B cell (primary cell): Measurements from ENCODE around the gene EXOC3L1. TPM values are rescaled to one million over a fixed set of nuclear protein-coding genes. Genes with fewer than 3 reads are reported as not detected.

Source experiments
- ATAC-seq: fragments of 200-7000 bp; cut with Tn5 transposase; one replicate; pipeline ENCODE4 v1.10.0; 2021; ENCODE audit warnings: low read depth, mild to moderate bottlenecking, moderate number of reproducible peaks, moderate library complexity
- CTCF ChIA-PET: fragments of 350-600 bp; sonication (Branson Sonifier 250); formaldehyde crosslinking; loops from one replicate; lab custom pipeline; 2021; ENCODE audit warnings: antibody characterized with exemption, inconsistent platforms; lab: Charles Lee
- POLR2A ChIA-PET: fragments of 350-600 bp; sonication (Branson Sonifier 250); formaldehyde crosslinking; loops from one replicate; lab custom pipeline; 2021; ENCODE audit warnings: antibody characterized with exemption; lab: Charles Lee
- DNase-seq: peaks from one replicate; pipeline ENCODE4 v3.0.0; 2013
- H2AFZ ChIP-seq: 2 replicates; pipeline ENCODE4 v1.6.1; 2012; ENCODE audit warnings: mild to moderate bottlenecking, low read depth, low read length; ENCODE audit not compliant: insufficient read depth, poor library complexity, severe bottlenecking
- H3K27ac ChIP-seq, 2 donors: 1 replicate in 1 of 2; 2 replicates in 1 of 2; pipeline ENCODE4 v1.5.1; 2012 to 2013; ENCODE audit warnings: low read length in 2 of 2, mild to moderate bottlenecking in 2 of 2, moderate library complexity in 1 of 2
- H3K27me3 ChIP-seq, 4 experiments: fragments of 200-600 bp in 1 of 4; sonication (generic) in 1 of 4; replicated peaks in 1 of 4; 1 replicate in 2 of 4; 2 replicates in 2 of 4; pipeline versions ENCODE4 v1.6.1 to v1.7.0; 2013 to 2016; ENCODE audit warnings: low read length in 3 of 4, mild to moderate bottlenecking in 2 of 4, mixed read lengths in 1 of 4, moderate library complexity in 1 of 4; ENCODE audit not compliant: insufficient read depth in 4 of 4, control insufficient read depth in 3 of 4; ENCODE audit errors: control extremely low read depth in 1 of 4
- H3K36me3 ChIP-seq, 2 experiments: replicated peaks in 1 of 2; 1 replicate in 1 of 2; 2 replicates in 1 of 2; pipeline versions ENCODE4 v1.6.1 to v1.7.1; 2013; ENCODE audit warnings: low read length in 1 of 2; ENCODE audit not compliant: insufficient read depth in 2 of 2, control insufficient read depth in 1 of 2; ENCODE audit errors: control extremely low read depth in 1 of 2, extremely low read depth in 1 of 2
- H3K4me1 ChIP-seq, 2 donors: fragments of 200-600 bp in 1 of 2; sonication (generic) in 1 of 2; 1 replicate in 1 of 2; 2 replicates in 1 of 2; pipeline versions ENCODE4 v1.5.1 to v1.6.1; 2013 to 2017; ENCODE audit warnings: low read length in 2 of 2; ENCODE audit not compliant: control insufficient read depth in 2 of 2, insufficient read depth in 2 of 2
- H3K4me2 ChIP-seq: replicated peaks from 2 replicates; pipeline ENCODE3; 2012; ENCODE audit warnings: mild to moderate bottlenecking, low read depth, low read length; ENCODE audit not compliant: poor library complexity, severe bottlenecking
- H3K4me3 ChIP-seq, 5 experiments: fragments of 200-600 bp in 1 of 5; sonication (generic) in 1 of 5; 1 replicate in 3 of 5; 2 replicates in 2 of 5; pipeline versions ENCODE4 v1.5.1 to v1.7.0; 2011 to 2016; ENCODE audit warnings: low read length in 4 of 5, mild to moderate bottlenecking in 4 of 5, low read depth in 2 of 5, control low read depth in 1 of 5, moderate library complexity in 1 of 5; ENCODE audit not compliant: insufficient read depth in 1 of 5; ENCODE audit errors: control extremely low read depth in 1 of 5, extremely low read depth in 1 of 5
- H3K79me2 ChIP-seq: fragments of 200-600 bp; sonication (generic); one replicate; pipeline ENCODE4 v1.6.0; 2016; ENCODE audit warnings: low read length; ENCODE audit not compliant: control insufficient read depth, insufficient read depth
- H3K9ac ChIP-seq: fragments of 200-600 bp; sonication (generic); 2 replicates; pipeline ENCODE4 v1.6.1; 2017; ENCODE audit warnings: mild to moderate bottlenecking, low read length, moderate library complexity
- H3K9me3 ChIP-seq, 3 donors: one replicate each; pipeline versions ENCODE4 v1.6.1 to v1.7.1; 2013; ENCODE audit warnings: low read length in 2 of 3; ENCODE audit not compliant: control insufficient read depth in 2 of 3, insufficient read depth in 1 of 3; ENCODE audit errors: control extremely low read depth in 1 of 3
- H4K20me1 ChIP-seq: 2 replicates; pipeline ENCODE4 v1.6.0; 2012; ENCODE audit warnings: mild to moderate bottlenecking, low read length; ENCODE audit not compliant: insufficient read depth, control insufficient read depth, poor library complexity, severe bottlenecking
- H3K27ac Mint-ChIP-seq: one replicate; pipeline ENCODE4 v1.8.0; 2021; ENCODE audit warnings: mixed read lengths
- H3K27me3 Mint-ChIP-seq: one replicate; pipeline ENCODE4 v1.8.0; 2021; ENCODE audit warnings: mixed read lengths
- H3K4me1 Mint-ChIP-seq: one replicate; pipeline ENCODE4 v1.8.0; 2021; ENCODE audit warnings: mixed read lengths
- H3K4me3 Mint-ChIP-seq: one replicate; pipeline ENCODE4 v1.8.0; 2021; ENCODE audit warnings: mixed read lengths
- H3K9me3 Mint-ChIP-seq: one replicate; pipeline ENCODE4 v1.8.0; 2022; ENCODE audit warnings: mixed read lengths; ENCODE audit not compliant: insufficient read depth
- EZH2 ChIP-seq: IDR thresholded peaks from 2 replicates; pipeline ENCODE4 v1.6.1; 2012; ENCODE audit warnings: borderline replicate concordance, low read depth, mild to moderate bottlenecking, moderate library complexity, low read length; ENCODE audit not compliant: insufficient read depth, poor library complexity, severe bottlenecking
- WGBS: methylation state at CpG from one replicate; pipeline ENCODE4 v1.1.5; 2013; ENCODE audit warnings: missing lambda C conversion rate; ENCODE audit not compliant: insufficient coverage; 5-methylcytosine and 5-hydroxymethylcytosine counted together
- intact Hi-C: fragments of 100-400 bp; cut with micrococcal nuclease; formaldehyde crosslinking; loops from one replicate; pipeline ENCODE4 v1.10.0; 2022
- polyA plus RNA-seq: library from polyadenylated mRNA; depleted of rRNA; stranded (reverse); fragments of >200 nt; gene quantifications from 2 replicates; pipeline ENCODE4 v1.2.3, GENCODE V29; 2012
- total RNA-seq, 2 donors: library from RNA; stranded (reverse); fragments of 120-200 nt in 1 of 2; gene quantifications; 1 replicate in 1 of 2; 2 replicates in 1 of 2; pipeline versions ENCODE4 v1.2.3 to v1.2.4, GENCODE V29; 2013 to 2022
- TF ChIP-seq, protein P1 (sequence below): fragments of 200-600 bp; IDR thresholded peaks from one replicate; pipeline ENCODE4 v1.8.0; 2022; ENCODE audit warnings: antibody characterized with exemption, mild to moderate bottlenecking

EXOC3L1 gene
- total and polyA plus RNA-seq, 2 donors (not counting 1 experiment from before 2014, with no cell fraction given) = not detected

- Histone ChIP-seq H3K4me3 (peak overlapping the region in 1 of 5 experiments; percentile 74), H3K4me1 (peaks cover 22 to 28% of the 10 kb centered on the region in 2 donors), H4K20me1 (peaks cover 54% of the 10 kb centered on the region), H3K9me3 (peaks cover 0 to 5% (median 0%) of the 10 kb centered on the region in 3 donors), H2AFZ (no peak overlapping the region), H3K27ac (no peak overlapping the region), H3K36me3 (peaks cover 0 to 49% of the 10 kb centered on the region in 2 experiments), H3K4me2 (peak overlapping the region; percentile 97), H3K9ac (peak overlapping the region; percentile 94), H3K79me2 (peaks cover 43% of the 10 kb centered on the region), H3K27me3 (peaks cover 0 to 6% (median 0%) of the 10 kb centered on the region in 4 experiments)
- Mint-ChIP-seq H3K4me3 (peak overlapping the region; percentile 92), H3K27me3 (no peaks in the 10 kb centered on the region), H3K9me3 (no peaks in the 10 kb centered on the region), H3K4me1 (peaks cover 38% of the 10 kb centered on the region), H3K27ac (no peak overlapping the region)
- ChIA-PET POLR2A (interaction anchor here (0.7 to 2.2 kb wide), 2 partner anchors 33 to 287 kb away, joined by 4 to 5 read pairs; partner anchors contain the start of genes ATP6V0D1 and TMEM208), CTCF (interaction anchor here (1.1 to 2.3 kb wide), 2 partner anchors 8 to 36 kb away, joined by 3 to 7 read pairs; no protein-coding TSS in a partner anchor)
- TF ChIP-seq, protein P1, sequence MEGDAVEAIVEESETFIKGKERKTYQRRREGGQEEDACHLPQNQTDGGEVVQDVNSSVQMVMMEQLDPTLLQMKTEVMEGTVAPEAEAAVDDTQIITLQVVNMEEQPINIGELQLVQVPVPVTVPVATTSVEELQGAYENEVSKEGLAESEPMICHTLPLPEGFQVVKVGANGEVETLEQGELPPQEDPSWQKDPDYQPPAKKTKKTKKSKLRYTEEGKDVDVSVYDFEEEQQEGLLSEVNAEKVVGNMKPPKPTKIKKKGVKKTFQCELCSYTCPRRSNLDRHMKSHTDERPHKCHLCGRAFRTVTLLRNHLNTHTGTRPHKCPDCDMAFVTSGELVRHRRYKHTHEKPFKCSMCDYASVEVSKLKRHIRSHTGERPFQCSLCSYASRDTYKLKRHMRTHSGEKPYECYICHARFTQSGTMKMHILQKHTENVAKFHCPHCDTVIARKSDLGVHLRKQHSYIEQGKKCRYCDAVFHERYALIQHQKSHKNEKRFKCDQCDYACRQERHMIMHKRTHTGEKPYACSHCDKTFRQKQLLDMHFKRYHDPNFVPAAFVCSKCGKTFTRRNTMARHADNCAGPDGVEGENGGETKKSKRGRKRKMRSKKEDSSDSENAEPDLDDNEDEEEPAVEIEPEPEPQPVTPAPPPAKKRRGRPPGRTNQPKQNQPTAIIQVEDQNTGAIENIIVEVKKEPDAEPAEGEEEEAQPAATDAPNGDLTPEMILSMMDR = no peak
- no peak for TF ChIP-seq EZH2
- ATAC-seq (no peak), DNase-seq (no peak)
- intact Hi-C loops = loop anchor here (2.0 kb wide), 1 partner anchor 33 kb away; no protein-coding TSS in a partner anchor
Observed at GRCh38 chr16:67193536-67193935, 3.6 kb upstream of the EXOC3L1 start.

DNA sequence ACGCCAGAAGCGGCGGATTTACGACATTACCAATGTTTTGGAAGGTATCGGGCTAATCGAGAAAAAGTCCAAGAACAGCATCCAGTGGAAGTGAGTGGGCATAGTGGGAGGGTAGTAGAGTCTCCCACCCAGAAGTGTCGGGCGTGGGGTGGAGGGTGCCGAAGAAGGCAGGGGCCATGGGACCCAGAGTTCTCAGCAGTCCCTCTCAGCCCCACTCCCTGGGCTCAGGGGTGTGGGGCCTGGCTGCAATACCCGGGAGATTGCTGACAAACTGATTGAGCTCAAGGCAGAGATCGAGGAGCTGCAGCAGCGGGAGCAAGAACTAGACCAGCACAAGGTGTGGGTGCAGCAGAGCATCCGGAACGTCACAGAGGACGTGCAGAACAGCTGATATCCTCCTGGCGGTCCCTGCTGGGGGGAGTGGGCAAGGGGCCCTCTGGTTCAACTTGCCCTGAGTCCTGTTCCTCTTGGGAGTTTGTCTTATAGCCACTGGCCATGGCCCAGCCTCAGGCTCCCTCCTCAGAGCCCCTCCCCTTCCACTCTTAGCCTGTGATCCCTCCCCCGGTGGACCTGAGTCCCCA lies 2.9 kb upstream of the EXOC3L1 start:
- H3K27me3 ChIP-seq = peaks cover 0 to 11% (median 0%) of the 10 kb centered on the region in 4 experiments
- H3K4me3 ChIP-seq = peak overlapping the region; percentile 54 to 98 (median 97)
- peak overlapping the region; percentile 94 for H3K9ac ChIP-seq
- peaks cover 0 to 5% (median 0%) of the 10 kb centered on the region in 3 donors for H3K9me3 ChIP-seq
- ATAC-seq (no peak), DNase-seq (no peak)
- H3K27me3 Mint-ChIP-seq = peaks cover 2% of the 10 kb centered on the region
- intact Hi-C loops = loop anchor here (1.0 to 2.0 kb wide), 4 partner anchors 10 to 54 kb away; partner anchors contain the start of genes FHOD1, MATCAP1 and TMEM208
- peaks cover 34% of the 10 kb centered on the region for H3K4me1 Mint-ChIP-seq
- WGBS = 34% methylated on average over 15 of the region's 17 CpGs
- peak overlapping the region; percentile 97 for H3K4me2 ChIP-seq
- H3K36me3 ChIP-seq = peaks cover 0 to 42% of the 10 kb centered on the region in 2 experiments
- peaks cover 22 to 28% of the 10 kb centered on the region in 2 donors for H3K4me1 ChIP-seq
- peak overlapping the region; percentile 52 to 93 for H3K27ac ChIP-seq
- H3K9me3 Mint-ChIP-seq = no peaks in the 10 kb centered on the region
- H3K27ac Mint-ChIP-seq = peak overlapping the region; percentile 65
- CTCF ChIA-PET = interaction anchor here (0.6 kb wide), 1 partner anchor 709 kb away, joined by 3 read pairs; no protein-coding TSS in a partner anchor
- POLR2A ChIA-PET = interaction anchor here (0.6 to 2.2 kb wide), 2 partner anchors 27 to 34 kb away, joined by 3 to 4 read pairs; partner anchors contain the start of gene TMEM208
- H4K20me1 ChIP-seq = peaks cover 47% of the 10 kb centered on the region
- peak overlapping the region; percentile 92 for H3K4me3 Mint-ChIP-seq
- no peak overlapping the region for H2AFZ ChIP-seq
- H3K79me2 ChIP-seq = peaks cover 43% of the 10 kb centered on the region
- TF ChIP-seq EZH2 = no peak
- TF ChIP-seq, protein P1 = no peak
